DOHH2 (cell line): ENCODE measurements around the gene MPRIP.

Experiments used
- CTCF ChIP-seq: fragments of 200-600 bp; sonication (generic); IDR thresholded peaks from one replicate; pipeline ENCODE4 v1.5.1; 2014; ENCODE audit warnings: antibody characterized with exemption, mild to moderate bottlenecking, low read depth, low read length; ENCODE audit not compliant: poor library complexity, severe bottlenecking
- EZH2phosphoT487 ChIP-seq: fragments of 200-600 bp; sonication (generic); IDR thresholded peaks from 2 replicates; pipeline ENCODE4 v1.6.1; 2017; ENCODE audit warnings: borderline replicate concordance, mild to moderate bottlenecking, antibody characterized with exemption, low read length, moderate library complexity, mixed read lengths

- TF ChIP-seq CTCF = no peak
- no peak for TF ChIP-seq EZH2phosphoT487
These were observed 16.0 kb downstream of the MPRIP start for GRCh38 chr17:17058304-17058703.
